HG03432 (cell line): ENCODE results near the gene UNC45A.

Experiments
- ATAC-seq: cut with Tn5 transposase; IDR thresholded peaks from one replicate; pipeline ENCODE4 v1.9.1; 2021; ENCODE audit warnings: mild to moderate bottlenecking, moderate library complexity; ENCODE audit not compliant: unreplicated experiment

Gene UNC45A, protein sequence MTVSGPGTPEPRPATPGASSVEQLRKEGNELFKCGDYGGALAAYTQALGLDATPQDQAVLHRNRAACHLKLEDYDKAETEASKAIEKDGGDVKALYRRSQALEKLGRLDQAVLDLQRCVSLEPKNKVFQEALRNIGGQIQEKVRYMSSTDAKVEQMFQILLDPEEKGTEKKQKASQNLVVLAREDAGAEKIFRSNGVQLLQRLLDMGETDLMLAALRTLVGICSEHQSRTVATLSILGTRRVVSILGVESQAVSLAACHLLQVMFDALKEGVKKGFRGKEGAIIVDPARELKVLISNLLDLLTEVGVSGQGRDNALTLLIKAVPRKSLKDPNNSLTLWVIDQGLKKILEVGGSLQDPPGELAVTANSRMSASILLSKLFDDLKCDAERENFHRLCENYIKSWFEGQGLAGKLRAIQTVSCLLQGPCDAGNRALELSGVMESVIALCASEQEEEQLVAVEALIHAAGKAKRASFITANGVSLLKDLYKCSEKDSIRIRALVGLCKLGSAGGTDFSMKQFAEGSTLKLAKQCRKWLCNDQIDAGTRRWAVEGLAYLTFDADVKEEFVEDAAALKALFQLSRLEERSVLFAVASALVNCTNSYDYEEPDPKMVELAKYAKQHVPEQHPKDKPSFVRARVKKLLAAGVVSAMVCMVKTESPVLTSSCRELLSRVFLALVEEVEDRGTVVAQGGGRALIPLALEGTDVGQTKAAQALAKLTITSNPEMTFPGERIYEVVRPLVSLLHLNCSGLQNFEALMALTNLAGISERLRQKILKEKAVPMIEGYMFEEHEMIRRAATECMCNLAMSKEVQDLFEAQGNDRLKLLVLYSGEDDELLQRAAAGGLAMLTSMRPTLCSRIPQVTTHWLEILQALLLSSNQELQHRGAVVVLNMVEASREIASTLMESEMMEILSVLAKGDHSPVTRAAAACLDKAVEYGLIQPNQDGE

DNA sequence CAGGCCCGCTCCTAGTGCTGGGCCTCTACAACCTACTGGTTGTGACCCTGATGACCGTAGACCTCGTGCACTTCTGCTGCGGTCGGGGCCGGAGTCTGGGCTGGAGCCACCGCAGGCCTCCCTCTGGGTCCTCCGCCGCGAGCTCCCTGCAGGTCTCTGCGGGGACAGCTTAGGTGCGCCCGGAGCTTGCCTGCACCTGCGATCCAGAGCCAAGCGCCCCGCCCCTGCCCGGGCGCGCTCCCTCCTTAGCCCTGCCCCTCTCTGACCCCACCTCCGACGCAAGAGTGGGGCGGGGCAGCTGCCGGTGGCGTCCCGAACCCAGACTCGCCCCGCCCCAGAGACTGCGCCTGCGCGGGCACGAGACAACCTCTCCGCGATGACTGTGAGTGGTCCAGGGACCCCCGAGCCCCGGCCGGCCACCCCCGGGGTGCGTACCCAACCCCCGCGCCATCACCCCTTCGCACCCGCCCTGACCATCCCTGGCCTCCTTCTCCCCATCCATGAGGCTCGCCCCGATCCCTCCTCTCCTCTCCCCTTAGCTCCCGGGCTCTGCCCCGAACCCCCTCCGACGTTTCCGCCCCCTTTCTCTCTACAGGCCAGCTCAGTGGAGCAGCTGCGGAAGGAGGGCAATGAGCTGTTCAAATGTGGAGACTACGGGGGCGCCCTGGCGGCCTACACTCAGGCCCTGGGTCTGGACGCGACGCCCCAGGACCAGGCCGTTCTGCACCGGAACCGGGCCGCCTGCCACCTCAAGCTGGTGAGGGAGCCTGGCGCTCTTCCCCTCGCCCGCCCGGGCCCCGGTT lies at the start of gene UNC45A:
UNC45A (plus strand) TSS at position 337 of the 803 bp plus-strand sequence; CDS start at position 377, 40 bp downstream.
- peak; percentile 77 for ATAC-seq

DNA sequence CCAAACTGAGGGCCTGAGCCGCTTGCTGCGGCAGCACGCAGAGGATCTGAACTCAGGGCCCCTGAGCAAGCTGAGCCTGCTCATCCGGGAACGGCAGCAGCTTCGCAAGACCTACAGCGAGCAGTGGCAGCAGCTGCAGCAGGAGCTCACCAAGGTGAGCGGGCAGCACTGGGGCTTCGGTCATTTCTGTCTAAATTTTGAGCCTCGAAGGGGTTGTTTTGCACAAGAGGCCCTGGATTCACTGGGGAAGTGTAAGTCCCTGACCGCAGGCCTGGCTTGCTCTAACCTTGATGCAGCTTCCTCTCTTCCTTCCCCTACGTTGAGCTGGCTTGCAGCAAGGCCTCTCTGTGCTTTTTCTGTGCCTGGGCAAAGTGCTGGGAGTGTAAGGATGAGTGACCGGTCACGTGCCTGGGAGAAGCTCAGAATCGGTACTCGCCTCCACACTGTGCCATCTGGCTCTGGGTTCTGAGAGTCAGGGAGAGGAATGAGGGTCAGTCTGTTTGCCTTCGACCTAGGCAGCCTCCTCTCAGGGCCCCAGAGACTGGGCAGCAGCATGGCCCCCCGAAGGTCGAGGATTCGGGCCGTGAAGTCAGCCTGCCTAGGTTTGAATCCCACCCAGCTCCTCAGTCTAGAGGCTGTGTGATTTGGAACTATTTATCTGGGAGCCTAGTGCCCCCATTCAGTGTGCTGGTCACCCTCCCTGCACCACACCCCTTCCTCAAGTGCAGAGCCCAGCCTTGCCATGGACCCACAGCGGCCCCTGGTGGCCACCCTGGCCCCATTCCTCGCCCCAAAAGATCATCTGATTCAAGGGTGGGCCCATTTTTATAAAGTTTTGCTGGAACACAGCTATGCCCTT lies 49.4 kb upstream of the UNC45A start:
- peak; percentile 56 for ATAC-seq

DNA sequence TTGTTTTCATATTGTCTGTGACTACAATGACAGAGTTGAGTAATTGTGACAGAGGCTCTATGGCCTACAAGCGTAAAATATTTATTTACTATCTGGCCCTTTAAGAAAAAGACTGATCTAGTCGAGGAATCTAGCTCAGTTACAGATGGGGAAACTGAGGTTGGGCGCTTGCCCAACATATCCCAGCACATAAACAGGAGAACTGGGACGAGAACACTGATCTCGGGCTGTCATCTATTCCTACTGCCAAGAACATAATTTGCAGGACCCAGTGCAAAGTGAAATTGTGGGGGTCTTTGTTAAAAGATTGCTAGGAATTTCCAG lies 48.8 kb upstream of the UNC45A start:
- ATAC-seq: no peak

DNA sequence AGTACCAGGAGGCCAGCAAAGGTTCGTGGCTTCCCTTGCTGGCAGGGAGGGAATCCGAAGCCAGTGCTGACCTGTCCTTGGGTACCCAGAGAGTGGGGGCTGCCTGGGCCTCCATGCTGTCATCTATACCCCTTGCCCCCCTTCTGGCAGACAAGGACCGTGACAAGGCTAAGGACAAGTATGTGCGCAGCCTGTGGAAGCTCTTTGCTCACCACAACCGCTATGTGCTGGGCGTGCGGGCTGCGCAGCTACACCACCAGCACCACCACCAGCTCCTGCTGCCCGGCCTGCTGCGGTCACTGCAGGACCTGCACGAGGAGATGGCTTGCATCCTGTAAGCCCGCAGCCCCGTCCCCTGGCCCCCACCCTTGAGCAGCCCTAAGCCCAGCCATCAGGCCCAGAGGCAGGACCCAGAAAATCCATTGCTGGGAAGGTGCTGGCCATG lies 48.0 kb upstream of the UNC45A start:
- ATAC-seq: no peak

DNA sequence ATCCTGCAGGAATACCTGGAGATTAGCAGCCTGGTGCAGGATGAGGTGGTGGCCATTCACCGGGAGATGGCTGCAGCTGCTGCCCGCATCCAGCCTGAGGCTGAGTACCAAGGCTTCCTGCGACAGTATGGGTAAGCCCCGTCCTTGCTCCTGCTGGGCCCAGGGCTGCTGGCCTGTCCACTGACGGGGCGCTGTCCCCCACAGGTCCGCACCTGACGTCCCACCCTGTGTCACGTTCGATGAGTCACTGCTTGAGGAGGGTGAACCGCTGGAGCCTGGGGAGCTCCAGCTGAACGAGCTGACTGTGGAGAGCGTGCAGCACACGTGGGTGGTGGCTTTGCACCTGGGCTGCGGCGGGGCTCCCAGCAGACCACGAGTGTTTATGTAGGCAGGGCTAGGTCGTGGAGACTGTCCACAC lies 45.8 kb upstream of the UNC45A start:
- no peak for ATAC-seq

DNA sequence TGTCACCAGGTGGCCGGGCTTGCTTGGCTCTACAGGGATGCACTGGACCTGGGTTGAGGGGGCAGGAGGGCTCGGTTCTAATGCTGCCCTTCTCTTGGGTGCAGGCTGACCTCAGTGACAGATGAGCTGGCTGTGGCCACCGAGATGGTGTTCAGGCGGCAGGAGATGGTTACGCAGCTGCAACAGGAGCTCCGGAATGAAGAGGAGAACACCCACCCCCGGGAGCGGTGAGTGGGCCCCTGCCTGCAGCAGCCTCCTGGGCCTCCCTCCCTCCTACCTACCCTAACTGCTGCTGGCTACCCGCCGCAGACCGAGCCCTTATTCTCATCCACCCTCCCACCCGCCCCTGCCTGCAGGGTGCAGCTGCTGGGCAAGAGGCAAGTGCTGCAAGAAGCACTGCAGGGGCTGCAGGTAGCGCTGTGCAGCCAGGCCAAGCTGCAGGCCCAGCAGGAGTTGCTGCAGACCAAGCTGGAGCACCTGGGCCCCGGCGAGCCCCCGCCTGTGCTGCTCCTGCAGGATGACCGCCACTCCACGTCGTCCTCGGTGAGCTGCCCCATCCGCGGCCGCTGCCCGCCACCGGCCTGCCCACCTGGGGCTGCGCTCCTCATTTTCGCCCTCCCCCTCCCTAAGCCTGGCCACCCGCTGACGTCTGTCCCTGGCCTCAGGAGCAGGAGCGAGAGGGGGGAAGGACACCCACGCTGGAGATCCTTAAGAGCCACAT lies 45.2 kb upstream of the UNC45A start:
- no peak for ATAC-seq

DNA sequence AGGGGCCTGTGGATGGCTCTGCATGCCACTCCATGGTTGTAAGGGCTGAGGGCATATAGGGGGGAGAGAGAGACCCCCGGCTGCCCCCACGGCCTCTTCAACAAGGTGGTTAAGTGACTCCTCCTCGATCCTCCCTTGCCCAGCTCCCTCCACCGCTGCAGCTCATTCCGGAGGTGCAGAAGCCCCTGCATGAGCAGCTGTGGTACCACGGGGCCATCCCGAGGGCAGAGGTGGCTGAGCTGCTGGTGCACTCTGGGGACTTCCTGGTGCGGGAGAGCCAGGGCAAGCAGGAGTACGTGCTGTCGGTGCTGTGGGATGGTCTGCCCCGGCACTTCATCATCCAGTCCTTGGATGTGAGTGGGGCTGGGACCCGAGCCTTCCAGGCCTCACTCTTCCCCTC lies 44.2 kb upstream of the UNC45A start:
- ATAC-seq: no peak

DNA sequence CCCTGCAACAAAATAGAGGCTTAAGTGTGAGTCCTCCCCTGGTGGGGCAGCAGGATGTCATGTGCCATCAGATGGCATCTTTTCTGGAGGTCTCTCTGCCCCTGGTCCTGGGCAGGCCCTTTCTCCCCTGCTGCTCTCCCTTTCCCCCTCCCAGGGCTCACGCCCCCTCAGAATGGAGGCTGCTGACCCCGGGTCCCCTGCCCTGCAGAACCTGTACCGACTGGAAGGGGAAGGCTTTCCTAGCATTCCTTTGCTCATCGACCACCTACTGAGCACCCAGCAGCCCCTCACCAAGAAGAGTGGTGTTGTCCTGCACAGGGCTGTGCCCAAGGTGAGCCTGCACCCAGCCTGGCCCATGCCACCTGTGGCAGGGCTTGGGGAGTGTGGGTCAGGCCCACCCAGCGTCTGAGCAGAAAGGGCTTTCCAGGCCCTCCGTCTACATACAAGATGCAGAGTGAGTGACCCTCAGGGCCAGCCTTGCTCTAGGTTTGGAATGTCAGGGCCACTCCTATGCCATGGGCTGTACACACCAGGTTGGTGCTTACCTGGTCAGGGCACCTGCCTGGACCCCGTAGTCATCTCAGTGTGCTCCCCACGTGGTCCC lies 43.6 kb upstream of the UNC45A start:
- ATAC-seq: no peak

DNA sequence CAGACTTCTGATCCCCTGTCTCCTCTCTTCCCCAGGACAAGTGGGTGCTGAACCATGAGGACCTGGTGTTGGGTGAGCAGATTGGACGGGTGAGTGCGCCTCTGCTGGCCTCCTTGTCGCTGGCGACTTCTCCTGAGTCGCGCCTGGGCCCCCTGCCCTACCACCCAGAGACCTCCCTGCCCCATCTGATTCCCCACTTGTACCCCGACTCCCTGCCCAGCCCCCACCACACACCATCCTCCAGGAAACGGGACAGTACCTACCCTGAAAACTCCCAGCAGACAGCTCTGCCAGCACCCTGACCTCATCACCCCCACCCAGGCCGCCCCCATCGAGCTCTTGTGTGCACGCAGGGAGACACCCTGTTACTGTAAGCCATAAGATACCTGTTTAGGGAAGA lies 43.1 kb upstream of the UNC45A start:
- ATAC-seq: no peak

DNA sequence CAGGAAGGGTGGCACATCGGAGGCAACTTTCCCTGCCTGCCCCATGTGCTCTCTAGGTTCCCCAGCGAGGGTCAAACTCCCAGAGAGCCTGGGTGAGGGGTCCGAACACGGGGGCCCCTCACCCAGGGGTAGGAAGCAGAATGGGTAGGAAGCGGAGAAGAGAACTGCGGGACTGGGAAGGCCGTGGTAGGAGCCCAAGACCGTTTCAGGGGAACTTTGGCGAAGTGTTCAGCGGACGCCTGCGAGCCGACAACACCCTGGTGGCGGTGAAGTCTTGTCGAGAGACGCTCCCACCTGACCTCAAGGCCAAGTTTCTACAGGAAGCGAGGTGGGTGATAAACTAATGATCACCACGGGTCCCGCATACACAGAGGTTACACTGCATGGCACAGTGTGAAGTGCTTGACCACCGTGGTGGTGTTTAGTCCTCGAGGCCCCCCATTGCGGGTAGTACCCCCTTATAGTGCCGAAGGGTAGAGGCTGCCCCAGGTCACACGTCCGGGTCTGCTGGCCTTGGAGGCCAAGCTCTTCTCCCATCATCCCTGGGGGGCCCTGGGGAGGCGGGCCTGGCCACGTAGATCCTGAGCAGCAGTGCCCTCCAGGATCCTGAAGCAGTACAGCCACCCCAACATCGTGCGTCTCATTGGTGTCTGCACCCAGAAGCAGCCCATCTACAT lies 42.4 kb upstream of the UNC45A start:
- no peak for ATAC-seq

DNA sequence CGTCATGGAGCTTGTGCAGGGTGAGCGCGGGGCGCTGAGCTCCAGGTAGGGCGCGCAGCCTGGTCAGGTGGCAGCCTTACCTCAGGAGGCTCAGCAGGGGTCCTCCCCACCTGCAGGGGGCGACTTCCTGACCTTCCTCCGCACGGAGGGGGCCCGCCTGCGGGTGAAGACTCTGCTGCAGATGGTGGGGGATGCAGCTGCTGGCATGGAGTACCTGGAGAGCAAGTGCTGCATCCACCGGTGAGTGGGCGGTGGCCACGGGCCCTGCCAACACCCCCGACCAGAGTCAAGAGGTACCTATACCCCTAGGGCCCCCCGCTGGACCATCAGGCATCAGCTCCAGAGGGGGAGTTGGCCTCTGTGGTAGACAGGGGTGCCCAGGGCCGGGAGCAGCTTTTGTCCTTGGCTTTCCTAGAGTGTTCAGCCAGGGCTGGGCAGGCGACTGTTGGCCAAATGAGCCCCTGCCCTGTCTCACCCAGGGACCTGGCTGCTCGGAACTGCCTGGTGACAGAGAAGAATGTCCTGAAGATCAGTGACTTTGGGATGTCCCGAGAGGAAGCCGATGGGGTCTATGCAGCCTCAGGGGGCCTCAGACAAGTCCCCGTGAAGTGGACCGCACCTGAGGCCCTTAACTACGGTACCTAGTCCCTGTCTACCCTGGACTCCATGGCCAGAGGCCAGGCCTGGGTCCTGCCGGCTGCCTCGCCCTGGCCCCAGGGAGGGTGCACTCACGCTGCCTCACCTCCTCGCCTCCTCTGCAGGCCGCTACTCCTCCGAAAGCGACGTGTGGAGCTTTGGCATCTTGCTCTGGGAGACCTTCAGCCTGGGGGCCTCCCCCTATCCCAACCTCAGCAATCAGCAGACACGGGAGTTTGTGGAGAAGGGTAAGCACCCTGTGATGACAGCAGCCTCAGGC lies 41.7 kb upstream of the UNC45A start:
- ATAC-seq: no peak

DNA sequence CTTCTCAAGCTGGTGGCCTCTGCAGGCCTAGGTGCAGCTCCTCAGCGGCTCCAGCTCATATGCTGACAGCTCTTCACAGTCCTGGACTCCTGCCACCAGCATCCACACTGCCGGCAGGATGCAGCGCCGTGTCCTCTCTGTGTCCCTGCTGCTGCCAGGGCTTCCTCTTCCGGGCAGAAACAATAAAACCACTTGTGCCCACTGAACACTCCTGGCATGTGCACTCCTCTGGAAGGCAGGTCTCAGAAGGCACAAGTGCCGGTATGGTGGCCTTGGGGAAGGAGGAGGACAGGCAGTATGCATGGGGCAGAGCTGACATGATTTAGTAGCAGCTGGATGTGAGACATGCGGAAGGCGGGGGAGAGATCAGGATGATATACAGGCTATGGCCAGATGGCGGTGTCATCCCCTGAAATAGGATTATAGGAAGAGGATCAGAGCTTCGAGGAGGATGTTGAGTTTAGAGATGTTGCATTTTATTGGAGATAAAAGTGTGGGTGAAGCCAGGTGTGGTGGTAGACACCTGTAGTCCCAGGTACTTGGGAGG lies 39.4 kb upstream of the UNC45A start:
- no peak for ATAC-seq

DNA sequence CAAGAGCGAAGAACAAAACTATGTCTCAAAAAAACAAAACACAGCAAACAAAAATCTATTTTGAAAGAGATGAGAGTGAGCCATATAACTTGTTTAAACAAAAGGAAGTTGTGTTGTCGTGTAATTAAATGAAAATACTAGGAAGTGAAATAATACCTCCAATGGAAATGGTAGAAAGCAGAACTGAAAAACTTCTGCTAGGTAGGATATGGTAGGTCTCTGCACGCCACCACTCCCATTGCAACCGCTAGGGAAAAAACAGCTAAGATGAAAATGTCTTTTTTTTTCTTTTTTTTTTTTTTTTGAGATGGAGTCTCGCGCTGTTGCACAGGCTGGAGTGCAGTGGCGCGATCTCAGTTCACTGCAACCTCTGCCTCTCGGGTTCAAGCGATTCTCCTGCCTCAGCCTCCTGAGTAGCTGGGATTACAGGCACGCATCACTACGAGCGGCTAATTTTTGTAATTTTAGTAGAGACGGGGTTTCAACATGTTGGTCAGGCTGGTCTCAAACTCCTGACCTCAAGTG lies 37.9 kb upstream of the UNC45A start:
- peak; percentile 61 for ATAC-seq

DNA sequence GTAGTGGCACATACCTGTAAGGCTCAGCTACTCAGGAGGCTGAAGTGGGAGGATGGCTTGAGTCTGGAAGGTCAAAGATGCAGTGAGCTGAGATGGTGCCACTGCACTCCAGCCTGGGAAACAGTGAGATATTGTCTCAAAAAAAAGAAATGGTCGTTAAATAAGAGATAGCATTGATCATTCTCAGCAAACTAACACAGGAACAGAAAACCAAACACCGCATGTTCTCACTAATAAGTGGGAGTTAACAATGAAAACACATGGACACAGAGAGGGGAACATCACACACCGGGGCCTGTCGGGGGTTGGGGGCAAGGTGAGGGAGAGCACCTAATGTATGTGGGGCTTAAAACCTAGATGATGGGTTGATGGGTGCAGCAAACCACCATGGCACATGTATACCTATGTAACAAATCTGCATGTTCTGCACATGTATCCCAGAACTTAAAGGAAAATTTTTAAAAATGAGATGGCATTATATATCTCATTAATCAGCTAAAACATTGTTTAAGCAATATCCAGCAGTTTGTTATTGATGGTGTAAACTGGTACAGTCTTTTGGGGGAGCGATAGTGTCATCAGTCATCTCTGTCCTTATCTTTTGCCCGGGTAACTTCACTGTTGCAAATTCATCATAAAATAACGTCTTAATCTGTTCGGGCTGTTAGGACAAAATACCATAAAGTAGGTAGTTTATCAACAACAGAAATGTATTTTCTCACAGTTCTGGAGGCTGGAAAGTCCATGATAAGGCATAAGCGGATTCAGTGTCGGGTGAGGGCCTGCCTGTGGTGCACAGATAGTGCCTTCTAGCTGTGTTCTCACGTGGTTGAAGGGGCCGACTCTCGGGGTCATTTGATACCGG lies 33.7 kb upstream of the UNC45A start:
- no peak for ATAC-seq

DNA sequence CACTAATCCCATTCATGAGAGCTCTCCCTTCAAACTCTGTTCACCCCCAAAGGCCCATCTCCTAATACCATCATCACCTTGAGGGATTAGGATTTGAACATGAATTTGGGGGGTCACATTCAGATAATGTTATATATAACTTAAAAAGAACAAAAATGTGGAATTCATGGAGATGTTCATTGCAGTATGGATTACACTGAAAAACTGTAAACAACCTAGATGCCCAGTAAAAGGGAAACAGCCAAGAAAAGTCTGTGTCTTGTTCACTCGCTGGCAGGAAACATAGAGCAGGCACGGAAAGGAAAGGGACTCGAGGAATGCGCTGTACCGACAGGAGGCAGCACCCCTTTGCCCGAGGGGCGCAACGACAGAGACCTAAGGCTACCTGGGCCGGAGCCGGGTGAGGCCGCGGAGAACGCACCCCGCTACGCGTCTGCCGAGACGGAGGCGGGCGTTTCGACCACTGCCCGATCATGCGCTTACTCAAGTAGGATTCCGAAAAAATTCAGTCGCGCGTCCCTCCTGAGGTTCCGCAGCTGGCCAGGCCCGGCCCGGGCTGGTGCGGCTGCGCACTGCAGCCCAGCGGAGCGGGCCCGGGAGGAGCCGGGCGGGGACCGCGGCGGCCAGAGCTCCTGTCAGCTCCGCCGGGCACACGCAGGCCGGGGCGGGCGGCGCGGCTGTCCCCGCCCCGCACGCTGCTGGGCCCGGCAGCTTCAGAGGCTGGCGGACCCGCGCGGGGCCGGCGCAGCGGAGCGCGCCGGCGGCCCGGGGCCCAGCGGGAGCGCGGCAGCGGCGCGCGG lies 32.8 kb upstream of the UNC45A start:
- ATAC-seq: peak; percentile 77
